ENCODE data around the gene MAML3. TPM values are rescaled to one million over a fixed set of nuclear protein-coding genes. Genes with fewer than 3 reads are reported as not detected.

The MAML3 gene
- total and polyA plus RNA-seq, 2 experiments from 2014 or later, result 1.7 to 6.5 TPM

DNA sequence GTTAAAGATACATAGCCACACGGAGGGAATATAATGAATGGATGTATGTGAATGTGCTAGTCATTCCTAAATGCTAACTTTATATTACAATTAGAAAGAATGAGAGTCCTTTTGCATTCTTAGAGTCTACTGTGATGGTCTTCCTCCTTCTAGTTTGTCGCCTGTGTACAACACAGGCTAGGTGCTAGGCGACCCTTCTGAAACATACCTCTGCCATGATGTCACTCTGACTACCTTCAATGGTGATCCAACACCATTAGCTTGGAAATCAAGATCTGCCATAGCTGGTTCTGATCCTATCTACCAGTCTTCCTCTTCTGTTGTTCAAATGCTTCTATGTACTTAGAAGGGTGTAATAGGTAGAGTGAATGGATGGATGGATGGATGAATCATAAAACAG lies 337.1 kb downstream of the MAML3 start:
- H3K9me3 Mint-ChIP-seq, result peaks cover 7% of the 10 kb centered on the region; the same call in 2 of the 3 replicates
- H3K27me3 ChIP-seq (ENCODE audit: insufficient read depth), result no peaks in the 10 kb centered on the region
- H3K79me2 ChIP-seq (replicated peaks; ENCODE audit: insufficient read depth), result no peaks in the 10 kb centered on the region
- H3F3A ChIP-seq (replicated peaks; ENCODE audit: low read depth), result no peaks in the 10 kb centered on the region
- H3K36me3 Mint-ChIP-seq (ENCODE audit: low read depth), result peaks cover 9% of the 10 kb centered on the region
- no peak overlapping the region for H2AFZ ChIP-seq
- peaks cover 4% of the 10 kb centered on the region for H3K27me3 Mint-ChIP-seq (ENCODE audit: insufficient read depth, low read depth, poor library complexity)
- no peaks in the 10 kb centered on the region for H4K20me1 ChIP-seq (replicated peaks; ENCODE audit: insufficient read depth)
- TF ChIP-seq STAT1 (IDR thresholded peaks at IDR 0.05; ENCODE audit: unreplicated experiment), result no peak
- TF ChIP-seq ZNF331 (CRISPR knock-in tag; IDR thresholded peaks at IDR 0.05; ENCODE audit: low read depth), result no peak
- TF ChIP-seq EZH2phosphoT487 (IDR thresholded peaks at IDR 0.05; ENCODE audit: unreplicated experiment), result no peak
- no peak for TF ChIP-seq ETS1 (IDR thresholded peaks at IDR 0.05)
- no peak for TF ChIP-seq CTCF (conservative IDR thresholded peaks at IDR 0.05; ENCODE audit: low read depth in 2 of 2)
- TF ChIP-seq NANOG (IDR thresholded peaks at IDR 0.05; ENCODE audit: borderline replicate concordance), result no peak
- TF ChIP-seq, protein P1, sequence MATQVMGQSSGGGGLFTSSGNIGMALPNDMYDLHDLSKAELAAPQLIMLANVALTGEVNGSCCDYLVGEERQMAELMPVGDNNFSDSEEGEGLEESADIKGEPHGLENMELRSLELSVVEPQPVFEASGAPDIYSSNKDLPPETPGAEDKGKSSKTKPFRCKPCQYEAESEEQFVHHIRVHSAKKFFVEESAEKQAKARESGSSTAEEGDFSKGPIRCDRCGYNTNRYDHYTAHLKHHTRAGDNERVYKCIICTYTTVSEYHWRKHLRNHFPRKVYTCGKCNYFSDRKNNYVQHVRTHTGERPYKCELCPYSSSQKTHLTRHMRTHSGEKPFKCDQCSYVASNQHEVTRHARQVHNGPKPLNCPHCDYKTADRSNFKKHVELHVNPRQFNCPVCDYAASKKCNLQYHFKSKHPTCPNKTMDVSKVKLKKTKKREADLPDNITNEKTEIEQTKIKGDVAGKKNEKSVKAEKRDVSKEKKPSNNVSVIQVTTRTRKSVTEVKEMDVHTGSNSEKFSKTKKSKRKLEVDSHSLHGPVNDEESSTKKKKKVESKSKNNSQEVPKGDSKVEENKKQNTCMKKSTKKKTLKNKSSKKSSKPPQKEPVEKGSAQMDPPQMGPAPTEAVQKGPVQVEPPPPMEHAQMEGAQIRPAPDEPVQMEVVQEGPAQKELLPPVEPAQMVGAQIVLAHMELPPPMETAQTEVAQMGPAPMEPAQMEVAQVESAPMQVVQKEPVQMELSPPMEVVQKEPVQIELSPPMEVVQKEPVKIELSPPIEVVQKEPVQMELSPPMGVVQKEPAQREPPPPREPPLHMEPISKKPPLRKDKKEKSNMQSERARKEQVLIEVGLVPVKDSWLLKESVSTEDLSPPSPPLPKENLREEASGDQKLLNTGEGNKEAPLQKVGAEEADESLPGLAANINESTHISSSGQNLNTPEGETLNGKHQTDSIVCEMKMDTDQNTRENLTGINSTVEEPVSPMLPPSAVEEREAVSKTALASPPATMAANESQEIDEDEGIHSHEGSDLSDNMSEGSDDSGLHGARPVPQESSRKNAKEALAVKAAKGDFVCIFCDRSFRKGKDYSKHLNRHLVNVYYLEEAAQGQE (IDR thresholded peaks at IDR 0.05; ENCODE audit: unreplicated experiment), result no peak
- no peak for TF ChIP-seq EZH2 (IDR thresholded peaks at IDR 0.05; ENCODE audit: low read depth, unreplicated experiment)
- no peak overlapping the region for H3K4me3 ChIP-seq
- no peak for DNase-seq (ENCODE audit: low spot score)
- no peaks in the 10 kb centered on the region for H3K36me3 ChIP-seq (ENCODE audit: insufficient read depth)
- peaks cover 25% of the 10 kb centered on the region for H3K4me1 ChIP-seq (ENCODE audit: insufficient read depth)
- ATAC-seq, result peak; percentile 13; the same call in 2 of the 3 replicates
- H3K9me2 ChIP-seq (ENCODE audit: insufficient read depth), result peaks cover 14% of the 10 kb centered on the region
- peak overlapping the region; percentile 76 for H3K4me2 ChIP-seq
- H3K27ac Mint-ChIP-seq, result no peak overlapping the region
- H3K27ac ChIP-seq (ENCODE audit: low read depth), result no peak overlapping the region
- H3K4me3 Mint-ChIP-seq, result peak overlapping the region; percentile 67; the same call in 1 of the 3 replicates
- H3K4me1 Mint-ChIP-seq, result peaks cover 43% of the 10 kb centered on the region
